ENCODE data around the gene RAPGEF1.

DNA sequence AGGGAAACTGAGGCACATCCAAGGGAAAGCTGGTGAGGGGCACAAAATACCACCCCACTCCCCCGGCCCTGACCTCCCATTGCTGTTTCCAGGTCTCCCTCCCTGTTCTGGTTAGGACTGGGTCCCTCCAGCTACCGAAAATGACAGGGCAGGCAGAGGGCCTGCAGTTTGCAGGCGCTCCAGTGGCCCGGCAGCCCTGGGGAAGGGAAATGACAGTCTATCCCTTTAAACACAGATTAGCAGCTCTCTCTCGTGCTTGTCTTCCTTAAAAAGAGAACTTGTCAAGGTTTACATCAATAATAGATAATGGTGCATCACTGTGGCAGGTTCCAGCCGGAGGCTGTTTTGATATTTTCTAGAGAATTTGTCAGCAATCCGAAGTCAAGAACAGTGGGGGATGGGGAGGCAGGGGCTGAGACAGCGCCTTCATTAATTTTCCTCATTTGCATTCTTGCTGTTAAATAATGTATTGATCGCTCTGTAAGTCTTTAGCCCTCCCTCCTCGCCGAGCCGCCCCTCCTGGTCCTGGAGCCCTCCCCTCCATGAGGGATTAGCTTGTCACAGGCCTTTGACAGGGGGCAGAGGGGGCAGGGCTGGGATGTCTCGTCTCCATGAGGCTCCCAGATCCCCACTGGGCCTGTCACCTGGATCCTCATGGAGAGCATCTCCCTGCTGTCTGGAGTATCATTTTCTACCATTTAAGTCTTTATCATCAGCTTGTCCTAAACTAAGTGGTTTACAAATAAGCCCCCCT is 45.0 kb upstream of the RAPGEF1 start:
- no peak for TF ChIP-seq POLR2A (IDR thresholded peaks at IDR 0.05)
- TF ChIP-seq, protein P1, sequence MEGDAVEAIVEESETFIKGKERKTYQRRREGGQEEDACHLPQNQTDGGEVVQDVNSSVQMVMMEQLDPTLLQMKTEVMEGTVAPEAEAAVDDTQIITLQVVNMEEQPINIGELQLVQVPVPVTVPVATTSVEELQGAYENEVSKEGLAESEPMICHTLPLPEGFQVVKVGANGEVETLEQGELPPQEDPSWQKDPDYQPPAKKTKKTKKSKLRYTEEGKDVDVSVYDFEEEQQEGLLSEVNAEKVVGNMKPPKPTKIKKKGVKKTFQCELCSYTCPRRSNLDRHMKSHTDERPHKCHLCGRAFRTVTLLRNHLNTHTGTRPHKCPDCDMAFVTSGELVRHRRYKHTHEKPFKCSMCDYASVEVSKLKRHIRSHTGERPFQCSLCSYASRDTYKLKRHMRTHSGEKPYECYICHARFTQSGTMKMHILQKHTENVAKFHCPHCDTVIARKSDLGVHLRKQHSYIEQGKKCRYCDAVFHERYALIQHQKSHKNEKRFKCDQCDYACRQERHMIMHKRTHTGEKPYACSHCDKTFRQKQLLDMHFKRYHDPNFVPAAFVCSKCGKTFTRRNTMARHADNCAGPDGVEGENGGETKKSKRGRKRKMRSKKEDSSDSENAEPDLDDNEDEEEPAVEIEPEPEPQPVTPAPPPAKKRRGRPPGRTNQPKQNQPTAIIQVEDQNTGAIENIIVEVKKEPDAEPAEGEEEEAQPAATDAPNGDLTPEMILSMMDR (IDR thresholded peaks at IDR 0.05): no peak
